DND-41 (cell line): ENCODE results near the gene G6PC3.

Source experiments
- ATAC-seq: fragments of 200-7000 bp; cut with Tn5 transposase; 3 replicates; pipeline ENCODE4 v1.9.1; 2021; ENCODE audit warnings: low read depth; ENCODE audit not compliant: insufficient read depth
- DNase-seq: peaks from one replicate; pipeline ENCODE4 v3.0.0-alpha.2; 2020
- H2AFZ ChIP-seq: 2 replicates; pipeline ENCODE4 v1.6.0; 2012; ENCODE audit warnings: low read depth, low read length
- H3K27ac ChIP-seq: 2 replicates; pipeline ENCODE4 v1.5.1; 2012; ENCODE audit warnings: low read length, inconsistent platforms
- H3K27me3 ChIP-seq: fragments of 200-600 bp; sonication (generic); 2 replicates; pipeline ENCODE4 v1.6.0; 2012; ENCODE audit warnings: low read length, mild to moderate bottlenecking, inconsistent platforms; ENCODE audit not compliant: insufficient read depth, poor library complexity
- H3K36me3 ChIP-seq: 2 replicates; pipeline ENCODE4 v1.5.1; 2012; ENCODE audit warnings: low read length, inconsistent platforms; ENCODE audit not compliant: insufficient read depth
- H3K4me1 ChIP-seq: 2 replicates; pipeline ENCODE4 v1.5.1; 2012; ENCODE audit warnings: mild to moderate bottlenecking, low read length; ENCODE audit not compliant: insufficient read depth
- H3K4me2 ChIP-seq: 2 replicates; pipeline ENCODE4 v1.6.0; 2012; ENCODE audit warnings: mild to moderate bottlenecking, moderate library complexity, low read length, inconsistent platforms; ENCODE audit not compliant: insufficient read depth
- H3K4me3 ChIP-seq, 2 experiments: fragments of 200-600 bp in 1 of 2; shearing (Covaris generic) in 1 of 2; 2 replicates each; pipeline ENCODE4 v1.5.1; 2012 to 2016; ENCODE audit warnings: inconsistent platforms in 2 of 2, low read length in 2 of 2, mild to moderate bottlenecking in 2 of 2, low read depth in 1 of 2, moderate library complexity in 1 of 2
- H3K79me2 ChIP-seq: 2 replicates; pipeline ENCODE4 v1.6.0; 2012; ENCODE audit warnings: low read length, inconsistent platforms; ENCODE audit not compliant: insufficient read depth
- H3K9ac ChIP-seq: 2 replicates; pipeline ENCODE4 v1.6.0; 2012; ENCODE audit warnings: low read depth, mild to moderate bottlenecking, inconsistent platforms, low read length, moderate library complexity
- H3K9me3 ChIP-seq: 2 replicates; pipeline ENCODE4 v1.5.1; 2012; ENCODE audit warnings: low read length, moderate library complexity, mild to moderate bottlenecking, inconsistent platforms; ENCODE audit not compliant: insufficient read depth, severe bottlenecking
- H4K20me1 ChIP-seq: 2 replicates; pipeline ENCODE4 v1.6.0; 2012; ENCODE audit warnings: low read length; ENCODE audit not compliant: insufficient read depth
- CTCF ChIP-seq: IDR thresholded peaks from 2 replicates; pipeline ENCODE4 v1.5.1; 2012; ENCODE audit warnings: borderline replicate concordance, low read length, moderate library complexity, mild to moderate bottlenecking; ENCODE audit not compliant: poor library complexity, severe bottlenecking; ENCODE audit errors: extremely low read depth
- EZH2 ChIP-seq: IDR thresholded peaks from 3 replicates; pipeline ENCODE4 v1.6.1; 2012; ENCODE audit warnings: borderline replicate concordance, low read depth, mild to moderate bottlenecking, moderate library complexity, low read length, inconsistent platforms; ENCODE audit not compliant: severe bottlenecking

The G6PC3 gene

GRCh38 chr17:44112284-44113280 is 42.0 kb downstream of the G6PC3 start:
- ATAC-seq (no peak), DNase-seq (no peak)
- Histone ChIP-seq H4K20me1 (peaks cover 54% of the 10 kb centered on the region), H3K4me2 (no peak overlapping the region), H3K9me3 (no peaks in the 10 kb centered on the region), H3K27ac (no peak overlapping the region), H3K4me1 (peaks cover 9% of the 10 kb centered on the region), H3K9ac (no peak overlapping the region), H2AFZ (no peak overlapping the region), H3K36me3 (no peaks in the 10 kb centered on the region), H3K4me3 (no peak overlapping the region), H3K79me2 (no peaks in the 10 kb centered on the region), H3K27me3 (no peaks in the 10 kb centered on the region)
- no peak for TF ChIP-seq EZH2
- TF ChIP-seq CTCF, result no peak

GRCh38 chr17:44113382-44113781 is 42.8 kb downstream of the G6PC3 start:
- Histone ChIP-seq H3K4me1 (peaks cover 9% of the 10 kb centered on the region), H3K9ac (no peak overlapping the region), H3K36me3 (no peaks in the 10 kb centered on the region), H4K20me1 (peaks cover 54% of the 10 kb centered on the region), H3K27me3 (no peaks in the 10 kb centered on the region), H3K4me3 (no peak overlapping the region), H3K27ac (no peak overlapping the region), H3K79me2 (no peaks in the 10 kb centered on the region), H3K4me2 (no peak overlapping the region), H2AFZ (no peak overlapping the region), H3K9me3 (no peaks in the 10 kb centered on the region)
- ATAC-seq (no peak), DNase-seq (no peak)
- TF ChIP-seq CTCF (no peak), EZH2 (no peak)

- H3K79me2 ChIP-seq, result no peaks in the 10 kb centered on the region
- no peak overlapping the region for H3K9ac ChIP-seq
Measured at GRCh38 chr17:44113868-44114840, 43.6 kb downstream of the G6PC3 start.

More at GRCh38 chr17:44113868-44114840, 43.6 kb downstream of the G6PC3 start:
- H4K20me1 ChIP-seq, result peaks cover 58% of the 10 kb centered on the region
- peaks cover 9% of the 10 kb centered on the region for H3K4me1 ChIP-seq
- H3K4me2 ChIP-seq, result no peak overlapping the region
- H3K27me3 ChIP-seq, result no peaks in the 10 kb centered on the region
- ATAC-seq (no peak), DNase-seq (no peak)
- no peak overlapping the region for H3K4me3 ChIP-seq
- no peaks in the 10 kb centered on the region for H3K36me3 ChIP-seq
- H3K9me3 ChIP-seq, result no peaks in the 10 kb centered on the region
- no peak overlapping the region for H2AFZ ChIP-seq
- no peak overlapping the region for H3K27ac ChIP-seq
- TF ChIP-seq CTCF, result no peak
- TF ChIP-seq EZH2, result no peak
